SHP77 (cell line): ENCODE data around the gene EIF4A3.
"Not testable (repeated sequence)": the region's sequence is repeated elsewhere in the genome, so short reads cannot be mapped to it uniquely, and the experiment has no call there.

Source experiments
- DNase-seq, 2 experiments: peaks; one replicate each; lab custom pipeline; 2025; lab: John Stamatoyannopoulos, UW

The EIF4A3 gene

GRCh38 chr17:80101011-80101945 is 45.6 kb downstream of the EIF4A3 start, which contains the start of gene GAA:
TSS of gene GAA (plus strand) at chr17:80101581. CDS start at chr17:80104587, 3,006 bp downstream.
- peak; percentile 83 to 92 for DNase-seq

- DNase-seq, result no peak
Measured at GRCh38 chr17:80100035-80100323, 46.9 kb downstream of the EIF4A3 start.

- DNase-seq, result no peak
Measured at GRCh38 chr17:80099291-80100034, 47.5 kb downstream of the EIF4A3 start.

GRCh38 chr17:80097844-80098691 is 48.9 kb downstream of the EIF4A3 start:
- no peak for DNase-seq

- DNase-seq, result no peak
Measured at GRCh38 chr17:80097127-80097621, 49.8 kb downstream of the EIF4A3 start.

- DNase-seq, result no peak
Measured at GRCh38 chr17:80096561-80097021, 50.3 kb downstream of the EIF4A3 start.

GRCh38 chr17:80095844-80096475 is 51.0 kb downstream of the EIF4A3 start:
- DNase-seq, result no peak

- DNase-seq, result no peak
Measured at GRCh38 chr17:80095038-80095843, 51.7 kb downstream of the EIF4A3 start.

- DNase-seq, result no peak
Measured at GRCh38 chr17:80092959-80093358, 54.0 kb downstream of the EIF4A3 start.

- no peak for DNase-seq
Measured at GRCh38 chr17:80091376-80091775, 55.6 kb downstream of the EIF4A3 start.

- not testable (repeated sequence) for DNase-seq
Measured at GRCh38 chr17:80090164-80090563, 56.8 kb downstream of the EIF4A3 start.

GRCh38 chr17:80089762-80090161 is 57.2 kb downstream of the EIF4A3 start:
- no peak for DNase-seq

- no peak for DNase-seq
Measured at GRCh38 chr17:80087346-80088265, 59.3 kb downstream of the EIF4A3 start.

- DNase-seq, result no peak
Measured at GRCh38 chr17:80086616-80087015, 60.3 kb downstream of the EIF4A3 start.

GRCh38 chr17:80086081-80086480 is 60.8 kb downstream of the EIF4A3 start:
- DNase-seq, result no peak

- DNase-seq, result no peak
Measured at GRCh38 chr17:80084773-80085172, 62.2 kb downstream of the EIF4A3 start.
